SH-SY5Y (cell line): ENCODE results near the gene RHOBTB1.

Experiments used
- GATA2 ChIP-seq: IDR thresholded peaks from 2 replicates; pipeline ENCODE4 v1.6.1; 2011; ENCODE audit warnings: mild to moderate bottlenecking, low read depth, low read length
- GATA3 ChIP-seq: IDR thresholded peaks from 2 replicates; pipeline ENCODE4 v1.6.1; 2011; ENCODE audit warnings: low read depth, mild to moderate bottlenecking, low read length, moderate library complexity

The RHOBTB1 gene

GRCh38 chr10:60954035-60954434 is 10.1 kb upstream of the RHOBTB1 start:
- TF ChIP-seq GATA3 (no peak), GATA2 (no peak)

- TF ChIP-seq GATA2 (no peak), GATA3 (no peak)
Measured at GRCh38 chr10:60953420-60953819, 9.4 kb upstream of the RHOBTB1 start.

GRCh38 chr10:60952846-60953220 is 8.8 kb upstream of the RHOBTB1 start:
- TF ChIP-seq GATA3 (no peak), GATA2 (no peak)

- TF ChIP-seq GATA3 (no peak), GATA2 (no peak)
Measured at GRCh38 chr10:60952067-60952845, 8.3 kb upstream of the RHOBTB1 start.

GRCh38 chr10:60951272-60951724 is 7.3 kb upstream of the RHOBTB1 start:
- TF ChIP-seq GATA2 = no peak
- TF ChIP-seq GATA3 = no peak

GRCh38 chr10:60950300-60950699 is 6.3 kb upstream of the RHOBTB1 start:
- TF ChIP-seq GATA3 (no peak), GATA2 (no peak)

GRCh38 chr10:60948851-60949250 is 4.9 kb upstream of the RHOBTB1 start:
- TF ChIP-seq GATA2 (no peak), GATA3 (no peak)

- TF ChIP-seq GATA3 (no peak), GATA2 (no peak)
Measured at GRCh38 chr10:60944910-60945297, 919 bp upstream of the RHOBTB1 start.

- TF ChIP-seq GATA2 (no peak), GATA3 (no peak)
Measured at GRCh38 chr10:60943316-60944057, 498 bp downstream of the RHOBTB1 start.

GRCh38 chr10:60942788-60943315 is 1.1 kb downstream of the RHOBTB1 start:
- TF ChIP-seq GATA3 = no peak
- peak; percentile 53 for TF ChIP-seq GATA2

- TF ChIP-seq GATA2 (no peak), GATA3 (no peak)
Measured at GRCh38 chr10:60942134-60942787, 1.7 kb downstream of the RHOBTB1 start.

- TF ChIP-seq GATA3 = no peak
- TF ChIP-seq GATA2 = no peak
Measured at GRCh38 chr10:60940446-60940845, 3.5 kb downstream of the RHOBTB1 start.

GRCh38 chr10:60937784-60938654 is 6.0 kb downstream of the RHOBTB1 start:
- no peak for TF ChIP-seq GATA2
- no peak for TF ChIP-seq GATA3

GRCh38 chr10:60937022-60937421 is 7.0 kb downstream of the RHOBTB1 start:
- TF ChIP-seq GATA3 (no peak), GATA2 (no peak)
